ENCODE results near the gene REEP3. TPM values are rescaled to one million over a fixed set of nuclear protein-coding genes. Genes with fewer than 3 reads are reported as not detected.

The REEP3 gene
- total and polyA plus RNA-seq, 2 of the 4 experiments (the other 2 are of a cell fraction): 11.7 to 28.9 TPM

DNA sequence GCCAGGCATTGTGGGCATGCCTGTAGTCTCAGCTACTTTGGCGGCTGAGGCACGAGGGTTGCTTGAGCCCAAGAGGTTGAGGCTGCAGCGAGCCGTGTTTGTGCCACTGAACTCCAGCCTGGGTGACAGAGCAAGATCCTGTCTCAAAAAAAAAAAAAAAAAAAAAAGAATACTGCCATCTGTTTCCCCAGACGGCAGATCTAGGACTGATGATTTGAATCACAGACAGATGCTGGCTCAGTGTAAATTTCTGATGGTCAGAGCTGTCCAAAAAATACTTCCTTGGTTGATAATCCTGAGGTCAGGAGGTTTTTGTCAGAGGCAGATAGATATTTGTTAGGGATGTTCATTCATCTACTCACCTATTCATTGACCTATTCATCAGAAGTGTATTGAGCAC is 130.7 kb downstream of the REEP3 start:
- no peak overlapping the region for H2BK5ac ChIP-seq (ENCODE audit: low read depth, low read length, poor library complexity, severe bottlenecking)
- H3K36me3 ChIP-seq (ENCODE audit: control insufficient read depth, insufficient read depth, low read length): no peaks in the 10 kb centered on the region
- no peak overlapping the region for H3K9ac ChIP-seq (ENCODE audit: low read depth, low read length)
- H3K14ac ChIP-seq (replicated peaks; ENCODE audit: low read depth, low read length): no peak overlapping the region
- no peak overlapping the region for H3K23ac ChIP-seq (ENCODE audit: low read depth, low read length)
- H2BK20ac ChIP-seq (ENCODE audit: low read depth, low read length): no peak overlapping the region
- no CpG with 5 or more reads among the region's 5 CpGs for WGBS, 2 experiments (ENCODE audit: extremely low coverage in 2 of 2, insufficient read length in 1 of 2)
- H2BK15ac ChIP-seq (ENCODE audit: low read depth, low read length): no peak overlapping the region
- H3K27me3 ChIP-seq (ENCODE audit: control insufficient read depth, insufficient read depth, low read length): no peaks in the 10 kb centered on the region
- ChIA-PET CTCF (no interaction called here), POLR2A (ENCODE audit: unreplicated experiment) (no interaction called here)
- H3K27ac ChIP-seq (ENCODE audit: insufficient read depth, low read length): no peak overlapping the region
- no peaks in the 10 kb centered on the region for H3K79me1 ChIP-seq (ENCODE audit: low read depth in 1 of 2, low read length in 2 of 2)
- intact Hi-C loops (cut with micrococcal nuclease) (no loop called here), in situ Hi-C loops (cut with MboI; ENCODE audit: low sequenced_read_pairs) (no loop called here), dilution Hi-C loops (cut with HindIII; ENCODE audit: low sequenced_read_pairs, unreplicated experiment) (no loop called here)
- no peak overlapping the region for H2AK5ac ChIP-seq (ENCODE audit: low read depth, low read length)
- H3K4me3 ChIP-seq (ENCODE audit: insufficient read depth, low read depth, low read length): no peak overlapping the region
- no peak for DNase-seq
- BruUV-seq (replicated peaks): no TSS peak
- H2AK9ac ChIP-seq (replicated peaks; ENCODE audit: low read depth, low read length, poor library complexity): no peak overlapping the region
- no peaks in the 10 kb centered on the region for H4K20me1 ChIP-seq (ENCODE audit: insufficient read depth, low read length)
- H2AFZ ChIP-seq (replicated peaks; ENCODE audit: low read length, poor library complexity): no peak overlapping the region
- no peaks in the 10 kb centered on the region for H3K9me1 ChIP-seq (ENCODE audit: insufficient read depth, low read length)
- H3K4me2 ChIP-seq (ENCODE audit: low read depth, low read length): no peak overlapping the region
- H3K9me3 ChIP-seq (ENCODE audit: control insufficient read depth, insufficient read depth, low read length): no peaks in the 10 kb centered on the region
- H2BK120ac ChIP-seq (ENCODE audit: low read depth, low read length): no peak overlapping the region
- H3K18ac ChIP-seq (ENCODE audit: low read depth, low read length): no peak overlapping the region
- no peak overlapping the region for H4K91ac ChIP-seq (ENCODE audit: insufficient read depth, low read depth, low read length)
- H3K56ac ChIP-seq (ENCODE audit: extremely low read depth, insufficient read depth, low read length): no peak overlapping the region
- no peak overlapping the region for H4K5ac ChIP-seq (ENCODE audit: low read depth, low read length)
- H3K4ac ChIP-seq (ENCODE audit: low read depth, low read length): no peak overlapping the region
- no peaks in the 10 kb centered on the region for H3K4me1 ChIP-seq (ENCODE audit: control insufficient read depth, insufficient read depth, low read length)
- H4K8ac ChIP-seq (ENCODE audit: low read depth in 2 of 2, low read length in 2 of 2): no peak overlapping the region
- TF ChIP-seq RFX5 (IDR thresholded peaks at IDR 0.05; ENCODE audit: low read depth, low read length) (no peak), CEBPB (IDR thresholded peaks at IDR 0.05; ENCODE audit: low read depth, low read length) (no peak), NFE2L2 (IDR thresholded peaks at IDR 0.05; ENCODE audit: low read depth, low read length) (no peak), RCOR1 (IDR thresholded peaks at IDR 0.05; ENCODE audit: insufficient replicate concordance, low read length) (no peak), RAD21 (IDR thresholded peaks at IDR 0.05; ENCODE audit: low read length) (no peak), MAFK (IDR thresholded peaks at IDR 0.05; ENCODE audit: low read depth, low read length) (no peak)
- TF ChIP-seq, protein P1, sequence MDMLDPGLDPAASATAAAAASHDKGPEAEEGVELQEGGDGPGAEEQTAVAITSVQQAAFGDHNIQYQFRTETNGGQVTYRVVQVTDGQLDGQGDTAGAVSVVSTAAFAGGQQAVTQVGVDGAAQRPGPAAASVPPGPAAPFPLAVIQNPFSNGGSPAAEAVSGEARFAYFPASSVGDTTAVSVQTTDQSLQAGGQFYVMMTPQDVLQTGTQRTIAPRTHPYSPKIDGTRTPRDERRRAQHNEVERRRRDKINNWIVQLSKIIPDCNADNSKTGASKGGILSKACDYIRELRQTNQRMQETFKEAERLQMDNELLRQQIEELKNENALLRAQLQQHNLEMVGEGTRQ (IDR thresholded peaks at IDR 0.05; ENCODE audit: low read depth, low read length): no peak
- TF ChIP-seq, protein P2, sequence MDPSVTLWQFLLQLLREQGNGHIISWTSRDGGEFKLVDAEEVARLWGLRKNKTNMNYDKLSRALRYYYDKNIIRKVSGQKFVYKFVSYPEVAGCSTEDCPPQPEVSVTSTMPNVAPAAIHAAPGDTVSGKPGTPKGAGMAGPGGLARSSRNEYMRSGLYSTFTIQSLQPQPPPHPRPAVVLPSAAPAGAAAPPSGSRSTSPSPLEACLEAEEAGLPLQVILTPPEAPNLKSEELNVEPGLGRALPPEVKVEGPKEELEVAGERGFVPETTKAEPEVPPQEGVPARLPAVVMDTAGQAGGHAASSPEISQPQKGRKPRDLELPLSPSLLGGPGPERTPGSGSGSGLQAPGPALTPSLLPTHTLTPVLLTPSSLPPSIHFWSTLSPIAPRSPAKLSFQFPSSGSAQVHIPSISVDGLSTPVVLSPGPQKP (IDR thresholded peaks at IDR 0.05; ENCODE audit: borderline replicate concordance, low read depth, low read length): no peak
- no peak for ATAC-seq (ENCODE audit: low read depth)

Data from IMR-90 (cell line).